ENCODE results near the gene POLR1C.
"Not testable (repeated sequence)": the region's sequence is repeated elsewhere in the genome, so short reads cannot be mapped to it uniquely, and the experiment has no call there.

The POLR1C gene

DNA sequence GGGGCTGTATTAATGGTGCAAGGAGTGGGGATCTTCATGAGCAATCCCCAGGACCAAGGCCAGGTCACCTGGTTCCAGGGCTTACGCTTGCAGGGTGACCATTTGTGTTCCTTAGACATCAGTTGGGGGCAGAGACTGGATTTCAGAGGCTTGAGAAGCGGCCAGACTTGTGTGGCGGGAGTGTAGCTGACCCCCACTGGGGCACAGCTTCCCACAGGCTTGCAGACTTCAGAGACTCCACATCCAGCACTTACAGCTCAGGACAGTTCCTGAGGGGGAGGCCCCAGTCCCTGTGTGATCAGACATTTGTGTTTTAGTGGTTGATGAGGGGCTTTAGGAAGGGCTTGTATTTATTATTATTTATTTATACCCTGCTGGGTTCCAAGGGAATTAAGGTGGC is 24.2 kb upstream of the POLR1C start:
- no peak for DNase-seq (ENCODE audit: low read depth in 2 of 2)

DNA sequence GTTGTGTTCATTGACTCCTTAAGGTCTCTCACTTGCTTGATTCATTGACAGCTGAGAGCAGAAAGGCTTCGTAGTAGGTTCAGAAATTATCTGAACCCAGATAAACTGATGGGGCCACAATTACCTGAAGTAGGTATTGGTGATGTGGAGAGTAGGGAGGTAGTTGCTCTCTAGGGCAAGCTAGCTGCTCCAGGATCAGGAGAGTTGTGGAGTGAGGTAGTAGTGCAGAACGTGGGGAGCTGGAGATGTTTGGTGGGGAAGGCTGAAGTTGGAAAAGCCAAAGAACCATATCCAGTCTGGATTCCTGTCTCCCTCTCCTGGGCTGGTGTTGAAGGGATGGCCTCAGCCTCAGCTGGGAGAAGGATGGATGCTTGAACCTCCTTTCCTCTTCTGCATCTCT is 23.7 kb upstream of the POLR1C start:
- no peak for DNase-seq (ENCODE audit: low read depth in 2 of 2)

DNA sequence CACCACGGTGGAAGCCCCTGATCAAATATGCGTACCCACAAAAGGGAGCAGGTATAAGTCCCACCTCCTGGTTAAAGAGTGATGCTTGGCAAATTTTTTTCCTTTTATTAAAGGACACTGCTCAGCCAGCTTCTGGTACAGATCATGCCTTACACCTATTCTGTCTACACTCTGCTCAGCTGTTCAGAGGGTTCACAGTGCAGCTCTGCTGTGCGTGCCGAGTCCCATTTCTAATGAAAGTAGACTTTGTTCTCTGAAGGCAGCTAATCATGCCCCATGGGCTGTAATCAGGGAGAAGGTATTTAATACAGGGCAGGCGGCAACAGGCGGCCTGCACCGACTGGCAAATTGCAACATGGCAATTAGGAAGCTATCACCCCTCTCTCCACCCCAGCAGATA is 23.1 kb upstream of the POLR1C start:
- DNase-seq (ENCODE audit: low read depth in 2 of 2) = no peak

DNA sequence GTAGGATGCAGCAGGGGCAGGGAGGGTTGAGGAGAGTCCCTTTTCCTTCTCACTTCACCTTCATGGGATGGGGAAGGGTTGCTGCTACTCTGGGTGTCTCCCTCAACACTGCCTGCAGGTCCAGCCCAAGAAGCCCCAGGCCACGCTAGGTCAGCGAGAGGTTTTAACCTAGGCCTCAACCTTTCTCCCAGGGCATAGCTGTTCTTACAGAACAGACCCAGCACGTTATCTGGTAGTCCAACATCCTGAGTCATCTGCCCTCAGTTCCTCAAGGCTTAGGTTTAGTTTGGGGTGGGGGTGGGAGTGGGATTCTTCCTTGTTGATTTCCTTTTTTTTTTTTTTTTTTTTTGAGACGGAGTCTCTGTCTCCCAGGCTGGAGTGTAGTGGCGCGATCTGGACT is 22.6 kb upstream of the POLR1C start:
- no peak for DNase-seq (ENCODE audit: low read depth in 2 of 2)

DNA sequence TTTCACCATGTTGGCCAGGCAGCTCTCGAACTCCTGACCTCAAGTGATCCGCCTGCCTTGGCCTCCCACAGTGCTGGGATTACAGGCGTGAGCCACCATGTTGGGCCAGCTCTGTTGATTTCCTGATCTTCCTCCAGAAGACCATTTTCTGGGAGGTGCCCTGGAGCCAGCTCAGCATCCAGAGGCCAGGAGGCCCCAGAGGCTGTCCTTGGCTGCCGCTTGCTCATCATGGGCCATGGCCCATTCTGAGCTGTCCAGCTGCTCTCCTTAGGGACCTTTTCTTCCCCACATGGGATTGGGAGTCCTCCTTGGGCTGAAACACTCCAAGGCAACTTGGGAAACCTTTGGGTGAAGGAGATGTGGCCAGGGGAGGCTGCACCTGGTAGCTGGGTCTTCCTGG is 22.1 kb upstream of the POLR1C start:
- DNase-seq (ENCODE audit: low read depth in 2 of 2) = no peak

DNA sequence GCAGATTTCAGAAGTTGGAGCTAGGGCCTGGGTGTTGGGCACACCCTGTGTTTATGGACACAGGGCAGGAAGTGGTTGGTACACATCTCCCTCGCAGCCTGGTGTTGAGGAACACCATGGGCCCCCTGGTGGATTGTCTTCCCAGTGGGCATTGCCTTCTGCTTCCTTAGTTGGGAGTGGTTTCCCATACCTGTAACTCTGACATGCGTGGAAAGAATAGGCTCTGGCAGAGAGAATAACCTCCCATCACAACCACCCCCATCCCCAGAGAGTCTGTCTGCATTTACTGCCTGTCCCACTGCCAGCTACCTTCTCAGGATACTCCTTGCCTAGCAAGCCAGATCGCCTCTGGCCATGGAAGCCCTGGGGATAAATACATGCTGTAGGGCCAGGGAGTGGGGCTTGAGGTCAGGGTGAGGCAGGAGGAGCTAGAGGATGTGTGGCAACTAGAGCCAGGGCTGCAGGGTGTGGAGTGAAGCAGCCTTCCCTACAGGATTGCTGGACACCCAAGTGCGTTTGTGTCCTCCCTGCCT is 21.4 kb upstream of the POLR1C start:
- no peak for DNase-seq (ENCODE audit: low read depth in 2 of 2)

DNA sequence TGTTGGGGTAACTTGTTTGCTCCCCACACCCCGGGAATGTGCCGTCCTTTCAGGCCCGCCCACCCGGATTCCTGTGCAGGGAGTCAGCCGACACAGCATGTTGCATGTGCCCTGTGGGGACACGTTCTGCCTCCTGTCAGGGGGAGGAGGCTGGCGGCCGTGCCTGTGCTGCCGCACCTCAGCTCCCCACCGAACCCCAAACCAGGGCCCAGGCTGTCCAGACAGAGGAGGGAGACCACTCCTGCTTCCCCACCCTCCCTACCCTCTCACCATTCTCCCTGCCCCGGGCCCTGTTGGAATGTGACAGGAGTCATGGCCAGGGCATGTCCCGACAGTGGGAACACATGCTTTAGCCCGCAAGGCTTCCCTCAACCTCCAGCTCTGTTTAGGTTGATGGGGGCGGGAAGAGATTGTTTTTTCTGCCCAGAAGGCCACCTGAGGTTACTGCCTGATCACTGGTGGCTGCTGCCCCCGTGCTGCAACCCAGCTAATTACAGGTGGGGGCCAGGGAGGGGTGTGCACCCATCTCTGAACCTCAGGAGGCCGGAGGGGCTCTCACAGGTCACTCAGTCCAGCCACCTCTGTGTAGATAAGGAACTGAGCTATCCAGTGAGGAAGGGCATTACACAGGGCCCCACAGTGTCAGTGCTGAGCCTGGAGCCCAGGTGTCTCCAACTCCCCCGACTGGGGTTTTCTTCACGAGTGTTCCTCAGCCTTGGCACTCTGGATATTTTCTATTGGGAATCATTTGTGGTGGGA is 20.3 kb upstream of the POLR1C start:
- no peak for DNase-seq (ENCODE audit: low read depth in 2 of 2)

DNA sequence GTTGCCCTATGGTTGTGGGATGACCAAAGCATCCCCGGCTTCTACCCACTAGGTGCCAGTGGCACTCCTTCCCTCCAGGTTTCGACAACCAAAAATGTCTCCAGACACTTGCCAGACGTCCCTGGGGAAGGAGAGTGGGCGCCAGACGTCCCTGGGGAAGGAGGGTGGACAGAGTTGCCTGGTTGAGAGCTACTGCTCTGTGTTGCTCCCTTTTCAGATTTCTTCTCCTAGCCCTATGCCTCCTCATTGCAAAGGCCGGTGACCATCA is 19.8 kb upstream of the POLR1C start:
- DNase-seq (ENCODE audit: low read depth in 2 of 2) = no peak

DNA sequence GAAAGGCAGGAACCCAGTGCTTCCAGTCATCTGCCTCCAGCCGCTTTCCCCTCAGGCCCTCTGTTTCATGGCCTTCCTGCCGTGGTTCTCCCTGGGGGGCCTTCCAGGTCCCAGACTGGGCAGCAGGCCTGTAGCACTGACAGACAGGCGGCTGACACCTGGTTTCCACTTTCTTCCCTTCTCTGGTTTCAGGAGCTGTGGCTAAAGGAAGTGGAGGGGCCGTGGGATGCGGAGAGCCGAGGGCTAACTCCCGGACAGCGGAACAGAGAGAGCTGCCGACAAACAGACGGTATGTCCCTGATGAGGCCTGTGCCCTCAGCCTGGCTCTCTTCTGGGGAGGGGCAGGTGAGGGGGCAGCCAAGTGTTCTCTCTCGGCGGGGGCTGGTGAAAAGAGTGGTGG is 19.2 kb upstream of the POLR1C start:
- no peak for DNase-seq (ENCODE audit: low read depth in 2 of 2)

DNA sequence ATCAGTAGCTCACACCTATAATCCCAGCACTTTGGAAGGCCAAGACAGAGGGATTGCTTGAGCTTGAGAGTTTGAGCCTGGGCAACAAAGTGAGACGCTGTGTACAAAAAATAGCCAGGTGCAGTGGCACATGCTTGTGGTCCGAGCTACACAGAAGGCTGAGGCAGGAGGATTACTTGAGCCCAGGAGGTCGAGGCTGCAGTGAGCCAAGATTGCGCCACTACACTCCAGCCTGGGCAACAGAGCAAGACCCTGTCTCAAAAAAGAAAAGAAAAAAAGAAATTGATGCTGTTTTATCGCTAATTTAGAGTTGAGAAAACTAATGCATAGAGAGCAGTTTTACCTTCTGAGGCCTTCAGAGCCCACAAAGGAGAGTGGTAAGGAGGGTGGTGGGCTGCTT is 18.6 kb upstream of the POLR1C start:
- DNase-seq (ENCODE audit: low read depth in 2 of 2) = not testable (repeated sequence)

DNA sequence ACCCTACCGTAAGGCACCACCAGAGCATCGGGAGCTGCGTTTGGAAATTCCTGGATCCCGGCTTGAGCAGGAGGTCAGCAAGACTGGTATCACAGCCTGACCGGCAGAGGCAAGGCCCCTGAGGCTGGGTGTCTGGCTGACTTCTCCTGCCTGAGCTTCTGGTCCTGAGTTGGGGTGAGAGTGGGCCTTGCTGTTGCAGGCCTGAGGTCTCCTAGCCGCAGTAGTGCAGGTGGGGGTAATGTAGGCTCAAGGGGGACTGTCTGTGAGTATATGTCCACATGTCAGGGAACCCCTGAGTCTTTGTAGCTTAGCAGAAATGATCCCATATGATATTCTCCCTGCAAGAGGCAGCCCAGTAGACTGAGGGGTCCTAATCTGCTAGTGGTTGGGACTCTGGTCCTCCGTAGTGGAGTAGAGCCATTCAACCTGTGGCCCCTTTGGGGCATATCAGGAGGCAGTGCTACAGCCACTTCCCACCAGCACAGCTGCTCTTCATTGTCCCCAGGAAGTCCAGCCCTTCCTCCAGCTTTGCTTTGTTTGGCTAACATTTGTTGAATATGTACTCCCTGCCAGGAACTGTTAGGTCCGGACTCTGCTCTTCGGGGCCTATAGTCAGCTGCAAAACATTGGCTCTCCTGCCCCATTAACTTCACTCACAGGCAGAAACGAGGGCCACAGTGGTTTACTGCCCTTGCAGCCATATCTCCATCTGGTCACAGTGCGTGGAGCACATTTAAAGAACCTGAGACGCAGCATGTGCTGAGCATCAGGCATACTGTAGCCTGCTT is 17.7 kb upstream of the POLR1C start:
- no peak for DNase-seq (ENCODE audit: low read depth in 2 of 2)

DNA sequence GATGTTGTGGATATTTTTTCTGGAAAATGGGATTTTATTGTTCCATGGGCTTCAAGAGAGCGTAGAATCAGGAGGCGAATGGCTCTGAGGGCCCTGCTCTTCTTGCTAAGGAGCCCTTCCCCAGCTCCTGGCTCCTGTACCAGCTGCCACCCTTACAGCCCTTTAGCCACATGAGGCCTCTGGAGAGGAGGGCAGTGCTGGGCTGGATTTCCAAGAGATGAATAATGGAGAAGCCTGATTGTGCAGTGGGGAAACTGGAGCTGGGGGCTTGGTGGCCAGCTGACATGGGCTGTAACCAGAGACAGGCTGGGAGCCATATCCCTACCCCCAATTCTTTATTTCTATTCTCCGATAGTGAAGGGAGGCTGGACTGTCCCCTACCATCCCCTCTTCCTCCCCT is 16.0 kb upstream of the POLR1C start:
- DNase-seq (ENCODE audit: low read depth in 2 of 2) = no peak

DNA sequence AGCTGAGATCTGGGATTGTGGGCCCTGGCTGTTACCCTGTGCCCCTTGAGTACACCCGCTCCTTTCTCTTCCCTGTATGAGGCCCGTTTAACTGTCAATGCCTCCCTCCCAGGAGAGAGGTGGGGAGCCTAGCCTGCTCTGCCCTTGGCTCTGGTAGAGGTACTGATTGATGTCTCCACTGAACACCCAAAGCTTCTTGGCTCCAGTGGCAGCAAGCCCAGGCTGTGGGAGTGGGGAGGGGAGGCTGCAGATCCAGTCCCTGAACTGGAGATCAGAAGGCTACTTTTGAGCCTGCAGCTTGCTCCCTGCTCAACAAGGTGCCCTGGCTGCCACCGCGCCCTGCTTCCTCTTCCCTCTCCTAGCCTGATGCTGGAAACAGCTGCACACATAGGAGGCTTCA is 14.2 kb upstream of the POLR1C start:
- no peak for DNase-seq (ENCODE audit: low read depth in 2 of 2)

DNA sequence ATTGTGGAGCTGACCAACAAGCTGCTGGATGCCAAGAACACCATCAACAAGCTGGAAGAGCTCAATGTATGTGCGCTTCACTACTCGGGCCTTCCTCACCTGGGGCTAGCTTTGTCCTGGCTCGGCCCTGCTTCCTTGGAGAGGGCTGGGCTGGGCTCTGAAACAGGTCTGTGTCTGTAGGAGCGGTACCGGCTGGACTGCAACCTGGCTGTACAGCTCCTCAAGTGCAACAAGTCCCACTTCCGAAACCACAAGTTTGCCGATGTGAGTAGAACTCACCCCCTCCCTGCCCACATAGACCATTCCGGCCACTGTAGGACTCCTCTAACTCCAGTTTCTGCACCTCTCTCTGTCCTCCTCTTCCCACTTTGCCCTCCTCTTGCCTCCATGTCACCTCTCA is 13.4 kb upstream of the POLR1C start:
- no peak for DNase-seq (ENCODE audit: low read depth in 2 of 2)

DNA sequence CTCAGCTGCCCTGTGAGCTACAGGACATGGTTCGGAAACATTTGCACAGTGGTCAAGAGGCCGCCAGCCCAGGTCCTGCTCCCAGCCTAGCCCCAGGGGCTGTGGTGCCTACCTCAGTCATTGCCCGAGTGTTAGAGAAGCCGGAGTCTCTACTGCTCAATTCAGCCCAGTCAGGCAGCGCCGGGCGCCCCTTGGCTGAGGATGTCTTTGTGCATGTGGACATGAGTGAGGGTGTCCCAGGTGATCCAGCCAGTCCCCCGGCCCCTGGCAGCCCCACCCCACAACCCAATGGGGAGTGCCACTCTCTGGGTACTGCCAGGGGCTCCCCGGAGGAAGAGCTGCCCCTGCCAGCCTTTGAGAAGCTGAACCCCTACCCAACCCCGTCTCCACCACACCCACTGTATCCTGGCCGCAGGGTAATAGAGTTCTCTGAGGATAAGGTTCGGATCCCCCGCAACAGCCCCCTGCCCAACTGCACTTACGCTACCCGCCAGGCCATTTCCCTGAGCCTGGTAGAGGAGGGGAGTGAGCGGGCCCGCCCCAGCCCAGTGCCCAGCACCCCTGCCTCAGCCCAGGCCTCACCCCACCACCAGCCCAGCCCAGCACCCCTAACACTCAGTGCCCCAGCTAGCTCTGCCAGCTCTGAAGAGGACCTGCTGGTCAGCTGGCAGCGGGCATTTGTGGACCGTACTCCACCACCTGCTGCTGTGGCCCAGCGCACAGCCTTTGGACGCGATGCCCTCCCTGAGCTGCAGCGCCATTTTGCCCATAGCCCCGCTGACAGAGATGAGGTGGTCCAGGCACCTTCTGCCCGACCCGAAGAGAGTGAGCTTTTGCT is 11.9 kb upstream of the POLR1C start:
- DNase-seq (ENCODE audit: low read depth in 2 of 2) = no peak

DNA sequence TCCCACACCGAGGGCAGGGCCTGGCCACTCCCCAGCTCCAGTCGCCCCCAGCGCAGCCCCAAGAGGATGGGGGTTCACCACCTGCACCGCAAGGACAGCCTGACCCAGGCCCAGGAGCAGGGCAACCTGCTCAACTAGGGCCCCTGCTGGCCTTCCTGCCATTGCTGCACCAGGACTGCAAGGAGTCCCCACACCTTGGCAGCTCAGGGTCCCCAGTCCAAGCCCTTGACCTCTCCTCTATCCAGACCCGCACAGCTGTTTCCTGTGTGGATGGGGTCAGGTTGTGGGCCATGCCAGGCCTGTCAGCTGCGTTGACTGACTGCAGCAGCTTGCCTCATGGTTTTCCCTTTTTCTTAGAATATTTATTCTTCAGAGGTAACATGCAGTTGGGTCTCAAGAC is 11.2 kb upstream of the POLR1C start:
- no peak for DNase-seq (ENCODE audit: low read depth in 2 of 2)

DNA sequence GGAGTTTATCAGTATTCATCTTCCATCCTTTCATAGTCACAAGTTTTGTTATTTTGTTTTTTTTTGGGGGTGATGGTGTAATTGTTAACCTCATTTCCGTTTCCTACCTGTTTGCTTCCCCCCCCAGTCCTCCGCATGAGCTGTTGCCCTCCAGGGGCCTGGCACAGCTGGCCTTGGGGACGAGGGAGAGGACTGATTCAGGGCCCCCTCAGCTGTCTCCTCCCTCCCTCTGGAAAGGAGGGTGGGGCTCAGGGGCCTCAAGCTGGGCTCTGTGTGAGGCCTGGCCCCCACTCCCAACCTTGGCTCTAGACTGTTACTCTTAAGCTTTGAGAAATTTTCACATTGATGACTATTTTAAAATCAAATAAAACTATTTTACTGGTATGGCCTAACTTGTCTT is 10.7 kb upstream of the POLR1C start:
- DNase-seq (ENCODE audit: low read depth in 2 of 2) = no peak

DNA sequence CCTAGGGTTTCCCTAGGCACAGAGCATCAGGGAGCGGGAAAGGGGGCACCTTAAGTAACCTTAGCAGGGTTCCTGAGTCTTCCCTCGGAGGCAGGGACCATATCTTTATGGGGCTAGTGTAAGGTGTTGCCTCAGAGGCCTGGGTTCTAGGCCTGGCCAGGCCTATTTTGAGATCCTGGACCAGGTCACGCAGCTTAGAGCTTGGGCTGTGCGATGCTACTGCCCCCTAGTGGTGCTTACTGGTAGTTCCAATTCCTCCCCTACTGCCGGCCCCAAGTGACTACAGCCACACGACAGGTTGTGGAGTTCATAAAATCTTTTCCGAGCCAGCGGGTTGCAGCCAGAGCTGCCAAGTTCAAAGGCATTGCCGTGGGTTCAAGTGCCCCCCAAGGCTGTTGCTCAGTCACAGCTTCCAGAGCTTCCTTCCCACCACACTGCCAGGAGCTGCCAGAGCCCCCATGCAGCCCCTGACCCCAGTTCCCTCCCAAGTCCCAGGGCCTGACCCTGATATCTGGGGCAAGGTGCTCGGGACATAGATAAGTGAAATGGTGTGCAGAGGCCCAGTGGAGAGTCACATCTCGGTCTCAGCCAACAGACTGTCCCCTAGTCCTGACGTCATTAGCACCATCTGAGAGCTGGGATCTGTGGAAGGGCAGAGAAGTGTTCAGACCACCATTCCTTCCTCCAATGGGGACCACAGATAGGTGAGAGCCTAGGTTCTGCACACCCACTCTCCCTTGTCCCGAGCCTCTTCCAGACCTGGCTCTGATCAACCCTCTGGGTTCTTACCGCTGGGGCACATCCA is 10.0 kb upstream of the POLR1C start:
- DNase-seq (ENCODE audit: low read depth in 2 of 2) = peak; percentile 72 to 79

DNA sequence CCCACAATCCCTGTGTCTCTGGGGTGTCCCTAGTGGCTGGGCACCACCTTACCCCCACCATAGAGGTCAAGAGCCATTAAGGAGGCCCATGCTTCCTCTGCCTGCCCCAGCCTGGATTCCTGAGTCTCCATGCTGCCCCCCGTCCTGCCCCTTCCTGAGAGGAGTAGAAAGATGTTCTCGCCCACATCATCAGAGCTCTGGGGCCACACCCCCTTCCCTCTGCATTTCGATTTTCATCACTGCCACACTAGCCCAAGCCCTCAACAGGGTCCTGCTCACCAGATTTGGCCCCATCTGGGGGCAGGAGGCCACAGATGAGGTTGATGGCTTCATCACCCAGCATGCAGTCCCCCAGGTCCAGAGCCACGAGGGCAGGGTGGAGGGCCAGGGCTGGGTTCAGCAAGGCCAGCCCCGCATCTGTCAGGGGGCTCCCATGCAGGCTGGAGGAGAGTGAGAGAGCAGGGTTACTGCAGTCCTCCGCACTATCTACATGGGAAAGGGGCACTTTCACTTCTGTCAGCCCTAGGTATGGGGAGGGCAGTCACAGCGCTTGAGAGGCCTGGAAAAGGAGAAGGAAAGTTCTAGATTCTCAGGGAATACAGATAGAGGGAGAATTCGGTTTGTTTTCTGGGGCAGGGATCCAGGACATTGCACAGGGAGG is 8.3 kb upstream of the POLR1C start:
- no peak for DNase-seq (ENCODE audit: low read depth in 2 of 2)

DNA sequence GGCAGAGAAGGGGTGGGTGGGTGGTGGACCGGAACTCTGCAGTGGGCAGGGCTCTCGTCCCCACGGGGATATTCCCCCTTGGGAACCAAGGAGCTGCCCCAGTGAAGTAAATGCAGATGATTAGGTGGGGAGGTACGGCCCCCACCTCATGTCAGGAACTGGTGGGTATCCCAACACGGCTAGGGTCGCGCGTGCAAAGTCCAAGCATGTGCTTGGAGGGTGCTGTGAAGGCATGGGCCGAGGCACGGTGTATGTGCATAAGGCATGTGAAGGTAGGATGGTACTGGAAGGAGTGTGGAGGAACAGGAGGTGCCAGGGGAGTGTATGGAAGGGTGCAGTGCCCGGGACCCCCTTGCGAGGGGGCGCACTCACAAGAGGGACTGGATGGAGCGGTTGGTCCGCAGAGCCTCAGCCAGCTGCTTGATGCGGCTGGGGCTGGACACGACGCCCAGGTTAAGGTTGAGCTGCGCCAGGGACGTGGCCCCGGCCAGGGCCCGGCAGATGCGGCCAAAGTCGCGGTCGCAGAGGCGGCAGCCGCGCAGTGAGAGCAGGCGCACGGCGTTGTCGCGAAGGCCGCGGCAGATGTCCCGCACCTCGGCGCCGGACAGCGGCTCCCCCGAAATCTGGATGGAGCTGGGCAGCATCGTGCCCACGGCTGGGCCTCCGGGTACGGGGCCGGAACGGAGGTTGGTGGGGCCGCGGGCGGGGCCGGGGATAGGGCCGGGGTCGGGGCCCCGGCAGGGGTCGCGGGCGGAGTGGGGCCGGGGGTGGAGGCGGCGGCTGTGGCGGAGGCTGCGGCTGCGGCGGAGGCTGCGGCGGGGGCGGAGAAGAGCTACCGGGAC is 7.5 kb upstream of the POLR1C start:
- no peak for DNase-seq (ENCODE audit: low read depth in 2 of 2)

All from activated CD4-positive, alpha-beta T cell treated with anti-CD3 and anti-CD28 coated beads for 24 hours (primary cell).